Measurements from ENCODE around the gene NTSR1.

DNA sequence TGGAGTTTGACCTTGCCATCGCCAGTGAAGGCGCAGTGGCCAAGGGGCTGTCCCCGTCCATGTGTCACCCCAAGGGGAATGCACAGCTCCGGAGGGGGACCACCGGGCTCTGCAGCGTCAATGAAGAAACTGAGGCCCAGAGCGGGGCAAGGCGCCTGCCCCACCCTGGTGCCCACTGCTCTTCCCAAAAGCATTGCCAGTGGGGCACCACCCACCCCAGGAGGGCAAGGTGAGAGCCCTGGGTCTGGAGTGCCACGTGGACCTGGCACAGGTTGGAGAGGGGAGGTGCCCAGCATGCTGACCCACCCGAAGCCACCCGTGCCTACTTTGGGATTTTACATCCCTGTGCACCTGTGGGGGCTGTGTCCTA is 8.3 kb downstream of the NTSR1 start:
- TF ChIP-seq, protein P1, sequence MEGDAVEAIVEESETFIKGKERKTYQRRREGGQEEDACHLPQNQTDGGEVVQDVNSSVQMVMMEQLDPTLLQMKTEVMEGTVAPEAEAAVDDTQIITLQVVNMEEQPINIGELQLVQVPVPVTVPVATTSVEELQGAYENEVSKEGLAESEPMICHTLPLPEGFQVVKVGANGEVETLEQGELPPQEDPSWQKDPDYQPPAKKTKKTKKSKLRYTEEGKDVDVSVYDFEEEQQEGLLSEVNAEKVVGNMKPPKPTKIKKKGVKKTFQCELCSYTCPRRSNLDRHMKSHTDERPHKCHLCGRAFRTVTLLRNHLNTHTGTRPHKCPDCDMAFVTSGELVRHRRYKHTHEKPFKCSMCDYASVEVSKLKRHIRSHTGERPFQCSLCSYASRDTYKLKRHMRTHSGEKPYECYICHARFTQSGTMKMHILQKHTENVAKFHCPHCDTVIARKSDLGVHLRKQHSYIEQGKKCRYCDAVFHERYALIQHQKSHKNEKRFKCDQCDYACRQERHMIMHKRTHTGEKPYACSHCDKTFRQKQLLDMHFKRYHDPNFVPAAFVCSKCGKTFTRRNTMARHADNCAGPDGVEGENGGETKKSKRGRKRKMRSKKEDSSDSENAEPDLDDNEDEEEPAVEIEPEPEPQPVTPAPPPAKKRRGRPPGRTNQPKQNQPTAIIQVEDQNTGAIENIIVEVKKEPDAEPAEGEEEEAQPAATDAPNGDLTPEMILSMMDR (IDR thresholded peaks at IDR 0.05) = no peak
- no peak for TF ChIP-seq POLR2A (IDR thresholded peaks at IDR 0.05)

Measured in heart left ventricle (tissue), 13 donors.